Measurements from ENCODE around the gene NRG2. TPM values are rescaled to one million over a fixed set of nuclear protein-coding genes. Genes with fewer than 3 reads are reported as not detected.

The NRG2 gene
- total RNA-seq, 2 experiments from 2014 or later, result not detected

DNA sequence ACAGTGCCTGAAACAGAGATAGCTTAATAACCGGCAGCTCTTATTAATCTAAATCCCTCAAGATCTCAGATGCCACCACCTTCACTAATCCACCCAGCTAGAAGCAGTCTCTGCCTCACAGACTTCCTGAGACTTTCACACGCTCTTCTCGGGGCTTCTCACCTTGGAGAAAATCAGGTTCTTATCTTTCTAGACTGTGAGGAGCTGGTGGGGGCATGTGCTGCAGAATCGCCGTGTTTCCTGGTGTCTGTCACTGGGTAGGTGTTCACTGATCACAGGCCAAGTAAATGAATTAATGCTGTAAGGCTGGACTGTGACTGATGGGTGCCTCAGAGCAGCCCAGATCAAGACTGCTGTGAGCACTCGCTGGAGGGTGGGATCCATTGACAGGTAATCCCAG, 145.8 kb downstream of the NRG2 start:
- H3K27ac Mint-ChIP-seq, result no peak overlapping the region

GRCh38 chr5:139896718-139897117, 146.4 kb downstream of the NRG2 start:
- POLR2A ChIA-PET, result no interaction called here
- DNase-seq (no peak), ATAC-seq (no peak)
- Mint-ChIP-seq H3K27ac (no peak overlapping the region), H3K9me3 (ENCODE audit: insufficient read depth) (no peaks in the 10 kb centered on the region), H3K27me3 (ENCODE audit: low read depth) (peaks cover 22% of the 10 kb centered on the region), H3K36me3 (ENCODE audit: low read depth) (no peaks in the 10 kb centered on the region), H3K4me1 (ENCODE audit: low read depth) (no peaks in the 10 kb centered on the region), H3K4me3 (no peak overlapping the region)
- CTCF ChIA-PET, result no interaction called here

More for the DNA sequence above, 145.8 kb downstream of the NRG2 start:
- no peak overlapping the region for H3K4me3 Mint-ChIP-seq
- POLR2A ChIA-PET, result no interaction called here
- H3K27me3 Mint-ChIP-seq (ENCODE audit: low read depth), result peaks cover 23% of the 10 kb centered on the region
- no peak for ATAC-seq
- CTCF ChIA-PET, result no interaction called here
- H3K9me3 Mint-ChIP-seq (ENCODE audit: insufficient read depth), result no peaks in the 10 kb centered on the region
- no peaks in the 10 kb centered on the region for H3K36me3 Mint-ChIP-seq (ENCODE audit: low read depth)
- no peaks in the 10 kb centered on the region for H3K4me1 Mint-ChIP-seq (ENCODE audit: low read depth)
- no peak for DNase-seq

- Mint-ChIP-seq H3K27ac (no peak overlapping the region), H3K27me3 (ENCODE audit: low read depth) (peaks cover 14% of the 10 kb centered on the region), H3K4me1 (ENCODE audit: low read depth) (no peaks in the 10 kb centered on the region), H3K4me3 (no peak overlapping the region), H3K36me3 (ENCODE audit: low read depth) (no peaks in the 10 kb centered on the region), H3K9me3 (ENCODE audit: insufficient read depth) (no peaks in the 10 kb centered on the region)
- DNase-seq, result no peak
- CTCF ChIA-PET, result interaction anchor here (0.9 kb wide), 1 partner anchor 73 kb away, joined by 4 read pairs; no protein-coding TSS in a partner anchor
- no peak for ATAC-seq
- POLR2A ChIA-PET, result no interaction called here
Measured at GRCh38 chr5:139895647-139896046, 147.5 kb downstream of the NRG2 start.

DNA sequence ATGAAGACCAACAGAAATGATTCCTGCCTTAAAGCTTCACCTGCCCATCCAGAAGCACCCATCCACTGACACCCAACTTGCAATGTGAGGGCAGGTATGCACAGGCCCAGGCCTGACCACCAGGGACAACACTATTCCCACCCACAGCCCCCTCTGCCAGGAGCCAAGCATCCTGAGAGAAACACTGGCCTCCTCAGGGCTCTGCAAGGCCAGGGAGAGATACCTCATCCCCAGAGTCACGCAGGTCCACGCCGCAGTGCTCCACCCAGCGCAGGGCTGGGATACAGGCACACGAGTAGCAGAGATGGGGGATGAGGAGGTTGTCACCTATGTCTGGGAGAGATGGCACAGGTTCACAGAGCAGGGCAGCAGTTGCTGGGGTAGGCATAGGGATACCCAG, 148.1 kb downstream of the NRG2 start:
- Mint-ChIP-seq H3K4me1 (ENCODE audit: low read depth) (no peaks in the 10 kb centered on the region), H3K36me3 (ENCODE audit: low read depth) (no peaks in the 10 kb centered on the region), H3K27me3 (ENCODE audit: low read depth) (peaks cover 13% of the 10 kb centered on the region), H3K9me3 (ENCODE audit: insufficient read depth) (no peaks in the 10 kb centered on the region), H3K4me3 (no peak overlapping the region), H3K27ac (no peak overlapping the region)
- ChIA-PET POLR2A (no interaction called here), CTCF (no interaction called here)
- DNase-seq (no peak), ATAC-seq (no peak)

DNA sequence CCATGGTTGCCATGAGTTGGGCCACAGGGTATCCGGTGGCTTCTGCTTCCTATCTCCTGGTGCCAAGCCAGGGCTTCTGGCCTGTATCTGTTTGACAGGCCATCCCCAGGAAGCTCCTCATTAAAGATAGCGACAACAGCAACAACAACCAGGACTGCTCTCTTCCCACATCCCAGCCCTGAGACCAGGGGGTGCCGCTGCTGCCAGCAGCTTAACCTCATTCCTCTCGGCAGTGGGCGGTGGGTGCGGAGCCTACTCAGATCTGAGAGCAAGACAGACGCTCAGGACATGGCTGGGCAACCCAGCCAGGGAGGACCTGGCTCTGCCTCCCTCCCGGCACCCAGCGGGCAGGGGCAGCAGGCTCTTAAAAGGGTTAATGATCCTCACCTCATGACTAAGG, 149.2 kb downstream of the NRG2 start:
- ChIA-PET POLR2A (no interaction called here), CTCF (no interaction called here)
- Mint-ChIP-seq H3K9me3 (ENCODE audit: insufficient read depth) (no peaks in the 10 kb centered on the region), H3K27me3 (ENCODE audit: low read depth) (peaks cover 17% of the 10 kb centered on the region), H3K36me3 (ENCODE audit: low read depth) (no peaks in the 10 kb centered on the region), H3K4me1 (ENCODE audit: low read depth) (peaks cover 1% of the 10 kb centered on the region), H3K4me3 (no peak overlapping the region), H3K27ac (no peak overlapping the region)
- ATAC-seq, result no peak
- no peak for DNase-seq

DNA sequence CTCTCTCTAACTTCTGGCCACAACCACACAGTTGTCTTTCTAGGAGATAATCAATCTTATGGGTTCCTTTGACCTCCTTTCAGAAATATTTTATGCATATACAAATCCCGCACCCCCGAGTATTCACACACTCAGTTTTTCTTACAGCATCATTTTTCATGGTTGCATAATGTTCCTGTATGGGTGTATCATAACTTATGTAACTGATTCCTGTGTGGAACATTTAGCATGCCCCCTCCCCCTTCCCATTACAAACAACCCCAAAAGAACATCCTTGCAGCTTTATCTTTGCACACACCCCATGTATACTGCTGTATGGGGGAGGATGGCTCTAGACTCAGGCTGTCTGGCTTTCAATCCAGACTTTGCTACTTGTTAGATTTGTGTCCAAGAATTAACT, 153.7 kb downstream of the NRG2 start:
- ChIA-PET CTCF (interaction anchor here (0.9 to 1.2 kb wide), 2 partner anchors 102 to 114 kb away, joined by 3 read pairs; no protein-coding TSS in a partner anchor), POLR2A (no interaction called here)
- Mint-ChIP-seq H3K36me3 (ENCODE audit: low read depth) (no peaks in the 10 kb centered on the region), H3K27ac (no peak overlapping the region), H3K9me3 (ENCODE audit: insufficient read depth) (no peaks in the 10 kb centered on the region), H3K27me3 (ENCODE audit: low read depth) (peaks cover 21% of the 10 kb centered on the region), H3K4me1 (ENCODE audit: low read depth) (peaks cover 10% of the 10 kb centered on the region), H3K4me3 (no peak overlapping the region)
- ATAC-seq (no peak), DNase-seq (no peak)

- ChIA-PET CTCF (interaction anchor here (1.2 kb wide), 1 partner anchor 101 kb away, joined by 3 read pairs; no protein-coding TSS in a partner anchor), POLR2A (no interaction called here)
- Mint-ChIP-seq H3K9me3 (ENCODE audit: insufficient read depth) (no peaks in the 10 kb centered on the region), H3K36me3 (ENCODE audit: low read depth) (no peaks in the 10 kb centered on the region), H3K27me3 (ENCODE audit: low read depth) (peaks cover 21% of the 10 kb centered on the region), H3K4me1 (ENCODE audit: low read depth) (peaks cover 10% of the 10 kb centered on the region), H3K4me3 (no peak overlapping the region), H3K27ac (no peak overlapping the region)
- no peak for DNase-seq
- no peak for ATAC-seq
Measured at GRCh38 chr5:139888370-139888769, 154.7 kb downstream of the NRG2 start.

DNA sequence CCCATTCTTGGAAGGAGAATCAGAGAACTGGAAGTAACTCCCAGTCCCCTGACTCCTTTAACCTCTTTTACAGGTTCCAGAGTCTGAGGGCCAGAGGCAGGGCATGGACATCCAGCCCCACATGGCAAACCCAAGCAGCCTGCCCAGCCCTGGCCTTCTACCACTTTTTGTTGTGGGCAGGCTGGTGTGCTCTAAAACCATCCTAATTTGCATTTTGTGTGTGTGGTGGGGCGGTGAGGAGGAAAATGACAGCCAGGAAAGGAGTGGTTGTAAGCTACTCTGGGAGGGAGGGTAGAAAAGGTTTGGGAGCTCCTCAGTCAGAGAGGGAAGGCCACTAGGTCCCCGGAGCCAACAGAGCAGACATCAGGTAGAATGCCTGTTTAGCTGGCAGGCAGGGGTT, 156.9 kb downstream of the NRG2 start:
- Mint-ChIP-seq H3K36me3 (ENCODE audit: low read depth) (no peaks in the 10 kb centered on the region), H3K27ac (no peak overlapping the region), H3K4me1 (ENCODE audit: low read depth) (peaks cover 10% of the 10 kb centered on the region), H3K4me3 (no peak overlapping the region), H3K27me3 (ENCODE audit: low read depth) (peaks cover 14% of the 10 kb centered on the region), H3K9me3 (ENCODE audit: insufficient read depth) (no peaks in the 10 kb centered on the region)
- no peak for ATAC-seq
- no peak for DNase-seq
- POLR2A ChIA-PET, result no interaction called here
- CTCF ChIA-PET, result interaction anchor here (1.4 kb wide), 1 partner anchor 23 kb away, joined by 4 read pairs; no protein-coding TSS in a partner anchor

DNA sequence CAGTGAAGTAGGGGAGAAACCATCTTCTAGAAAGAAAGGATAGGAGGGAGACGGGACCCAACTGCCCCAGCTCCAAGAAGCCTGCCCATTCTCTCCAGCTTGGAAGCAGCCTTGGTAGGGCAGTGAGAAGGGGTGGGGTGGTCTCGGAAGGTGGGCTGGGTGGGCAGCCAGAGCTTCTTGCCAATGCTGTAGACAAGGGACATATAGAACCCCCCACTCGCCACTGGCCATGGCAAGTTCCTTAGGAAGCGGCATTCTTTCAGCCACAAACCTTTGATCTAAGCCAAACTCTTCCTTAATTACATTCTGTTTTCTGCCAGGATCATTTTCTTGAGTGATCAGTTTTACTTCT, 157.3 kb downstream of the NRG2 start:
- H3K4me1 Mint-ChIP-seq (ENCODE audit: low read depth), result peaks cover 10% of the 10 kb centered on the region

GRCh38 chr5:139885172-139885856, 157.8 kb downstream of the NRG2 start:
- no peak overlapping the region for H3K27ac Mint-ChIP-seq
- CTCF ChIA-PET, result interaction anchor here (1.4 kb wide), 1 partner anchor 22 kb away, joined by 4 read pairs; no protein-coding TSS in a partner anchor
- no peak overlapping the region for H3K4me3 Mint-ChIP-seq
- no peaks in the 10 kb centered on the region for H3K9me3 Mint-ChIP-seq (ENCODE audit: insufficient read depth)
- H3K4me1 Mint-ChIP-seq (ENCODE audit: low read depth), result peaks cover 10% of the 10 kb centered on the region
- ATAC-seq (no peak), DNase-seq (no peak)
- POLR2A ChIA-PET, result no interaction called here
- peaks cover 14% of the 10 kb centered on the region for H3K27me3 Mint-ChIP-seq (ENCODE audit: low read depth)
- no peaks in the 10 kb centered on the region for H3K36me3 Mint-ChIP-seq (ENCODE audit: low read depth)

More for the DNA sequence above, 157.3 kb downstream of the NRG2 start:
- H3K36me3 Mint-ChIP-seq (ENCODE audit: low read depth), result no peaks in the 10 kb centered on the region
- H3K27ac Mint-ChIP-seq, result no peak overlapping the region
- ATAC-seq (no peak), DNase-seq (no peak)
- ChIA-PET POLR2A (no interaction called here), CTCF (interaction anchor here (1.4 kb wide), 1 partner anchor 22 kb away, joined by 4 read pairs; no protein-coding TSS in a partner anchor)
- no peak overlapping the region for H3K4me3 Mint-ChIP-seq
- H3K9me3 Mint-ChIP-seq (ENCODE audit: insufficient read depth), result no peaks in the 10 kb centered on the region
- H3K27me3 Mint-ChIP-seq (ENCODE audit: low read depth), result peaks cover 14% of the 10 kb centered on the region

GRCh38 chr5:139884734-139885133, 158.4 kb downstream of the NRG2 start:
- Mint-ChIP-seq H3K27ac (no peak overlapping the region), H3K27me3 (ENCODE audit: low read depth) (peaks cover 11% of the 10 kb centered on the region), H3K36me3 (ENCODE audit: low read depth) (no peaks in the 10 kb centered on the region), H3K4me3 (no peak overlapping the region), H3K4me1 (ENCODE audit: low read depth) (peaks cover 10% of the 10 kb centered on the region), H3K9me3 (ENCODE audit: insufficient read depth) (no peaks in the 10 kb centered on the region)
- ATAC-seq (no peak), DNase-seq (no peak)
- POLR2A ChIA-PET, result no interaction called here
- CTCF ChIA-PET, result interaction anchor here (0.7 kb wide), 1 partner anchor 1931 kb away, joined by 3 read pairs; no protein-coding TSS in a partner anchor

GRCh38 chr5:139884144-139884543, 159.0 kb downstream of the NRG2 start:
- no peak overlapping the region for H3K4me3 Mint-ChIP-seq
- DNase-seq, result no peak
- CTCF ChIA-PET, result interaction anchor here (0.7 kb wide), 1 partner anchor 1932 kb away, joined by 3 read pairs; no protein-coding TSS in a partner anchor
- ATAC-seq, result no peak
- no peaks in the 10 kb centered on the region for H3K36me3 Mint-ChIP-seq (ENCODE audit: low read depth)
- no peak overlapping the region for H3K27ac Mint-ChIP-seq
- POLR2A ChIA-PET, result no interaction called here
- H3K27me3 Mint-ChIP-seq (ENCODE audit: low read depth), result peaks cover 6% of the 10 kb centered on the region
- H3K4me1 Mint-ChIP-seq (ENCODE audit: low read depth), result peaks cover 10% of the 10 kb centered on the region
- no peaks in the 10 kb centered on the region for H3K9me3 Mint-ChIP-seq (ENCODE audit: insufficient read depth)
